Astrocyte (in vitro differentiated cells and primary cell): ENCODE data around the gene ADAP1.

Experiments
- CTCF ChIP-seq: IDR thresholded peaks from 2 replicates; pipeline ENCODE4 v1.5.1; 2011; ENCODE audit warnings: low read depth, mild to moderate bottlenecking, inconsistent platforms, low read length, moderate library complexity; ENCODE audit not compliant: insufficient read depth
- EZH2 ChIP-seq: IDR thresholded peaks from 2 replicates; pipeline ENCODE4 v1.6.1; 2012; ENCODE audit warnings: mild to moderate bottlenecking, low read length, inconsistent platforms; ENCODE audit not compliant: insufficient read depth

GRCh38 chr7:901388-902154 is 52.9 kb downstream of the ADAP1 start:
- TF ChIP-seq CTCF (no peak), EZH2 (no peak)
